Activated CD4-positive, alpha-beta T cell treated with anti-CD3 and anti-CD28 coated beads, Interleukin-2, amount 50 U/mL, for 16 hours (primary cell): ENCODE data around the gene LANCL2.

Source experiments
- DNase-seq: peaks from one replicate; pipeline ENCODE4 v3.0.0-alpha.2; 2020

The LANCL2 gene

DNA sequence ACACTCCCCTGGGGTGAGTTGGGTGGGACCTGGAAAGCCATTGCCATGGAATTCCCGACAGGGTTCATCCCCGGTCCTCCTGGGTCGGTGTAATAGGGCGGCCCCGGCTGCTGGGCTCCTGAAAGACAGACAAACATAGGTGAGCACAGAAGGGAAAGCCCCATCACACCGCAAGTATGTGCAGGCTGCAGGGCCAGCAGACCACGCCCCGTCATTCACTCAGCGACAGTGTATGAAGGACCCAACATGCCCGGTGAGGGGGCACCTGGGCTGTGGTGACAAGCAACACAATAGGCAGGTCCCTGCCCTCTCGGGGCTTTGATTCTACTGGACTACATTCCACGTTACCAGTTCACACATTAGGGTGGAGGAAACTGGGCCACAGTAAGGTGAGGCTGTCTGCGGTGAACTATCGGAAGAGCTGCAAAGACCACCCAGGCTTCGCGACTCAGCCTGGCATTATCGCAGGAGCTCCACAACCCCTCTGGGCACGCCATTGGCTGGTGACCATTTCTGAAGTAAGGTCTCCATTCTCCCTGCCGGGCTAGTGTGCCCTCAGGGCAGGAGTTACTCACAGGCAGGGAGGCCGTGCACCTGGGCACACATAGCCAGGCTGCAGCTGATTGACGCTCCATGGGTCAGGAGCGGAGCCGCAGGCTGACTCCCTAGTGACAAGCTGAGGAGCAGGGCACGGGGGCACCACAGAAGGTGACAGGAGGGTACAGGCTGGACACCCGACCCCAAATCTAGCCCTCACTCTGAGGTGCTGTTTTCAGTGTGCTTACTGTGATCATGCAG, 108.0 kb downstream of the LANCL2 start:
- no peak for DNase-seq

DNA sequence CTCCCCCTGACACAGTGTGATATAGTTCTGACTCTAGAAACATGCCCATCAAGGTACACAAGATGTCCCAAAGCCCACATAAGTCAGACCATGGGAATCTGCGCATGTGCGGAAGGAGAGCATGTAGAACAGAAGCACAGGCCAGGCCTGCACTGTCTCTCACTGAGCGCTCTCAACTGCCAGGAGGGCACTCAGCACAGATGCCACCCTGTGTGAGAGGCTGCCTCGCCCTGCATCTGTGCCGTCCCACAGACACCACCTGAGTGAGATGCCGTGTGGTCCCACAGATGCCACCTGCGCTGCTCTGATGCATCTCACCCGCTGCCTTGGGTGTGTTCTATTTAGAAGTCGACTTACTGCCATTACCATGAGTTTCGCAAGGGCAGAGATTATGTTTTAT, 108.8 kb downstream of the LANCL2 start:
- DNase-seq, result no peak

- DNase-seq, result peak; percentile 26
These were observed 110.1 kb downstream of the LANCL2 start for GRCh38 chr7:55474944-55475854.

DNA sequence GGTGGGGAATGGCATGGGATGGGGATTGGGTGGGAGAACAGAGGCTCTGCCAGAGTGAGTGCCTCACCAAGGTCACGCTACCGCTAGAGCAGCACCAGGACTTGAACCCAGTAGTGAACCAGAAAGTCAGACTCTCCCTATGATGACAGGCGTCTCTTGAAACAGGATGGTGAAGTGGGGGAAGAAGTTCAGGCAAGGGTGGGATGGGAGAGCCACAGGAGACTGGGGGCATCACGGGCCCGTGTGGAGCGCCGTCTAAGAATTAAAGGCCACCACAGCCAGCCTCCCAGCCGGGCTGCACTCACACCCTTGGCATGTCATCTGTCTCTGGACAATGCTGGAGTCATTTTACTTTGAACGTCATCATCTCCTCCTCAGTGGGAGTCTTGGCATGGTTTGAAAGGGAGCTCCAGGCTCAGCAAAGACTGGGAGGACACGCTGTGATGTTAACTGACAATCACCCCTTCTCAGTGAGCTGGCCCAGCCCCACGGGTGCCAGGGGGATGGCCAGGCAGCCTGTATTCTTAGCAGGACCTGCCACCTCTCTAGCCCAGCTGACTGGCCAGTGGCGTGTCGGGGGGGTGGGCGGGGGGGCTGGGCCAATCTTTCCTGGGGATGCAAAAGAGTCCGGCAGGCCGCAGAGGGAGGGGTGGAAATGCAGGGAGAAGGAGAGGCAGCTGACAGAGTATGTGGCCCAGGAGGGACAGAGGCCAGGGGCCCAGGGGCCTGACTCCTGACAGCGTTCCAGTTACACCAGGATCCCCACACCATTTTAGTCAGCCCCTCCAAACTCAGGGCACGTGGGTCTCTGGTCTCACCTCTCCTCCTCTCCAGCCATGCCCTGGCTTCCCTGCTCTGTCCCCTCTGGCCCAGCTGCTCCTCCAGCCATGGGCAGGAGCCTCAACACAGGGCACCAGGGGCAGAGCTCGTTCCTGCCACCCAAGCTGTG, 111.0 kb downstream of the LANCL2 start:
- DNase-seq, result no peak

GRCh38 chr7:55476852-55477780, 112.0 kb downstream of the LANCL2 start:
- DNase-seq, result no peak

- DNase-seq, result no peak
These were observed 112.7 kb downstream of the LANCL2 start for GRCh38 chr7:55477781-55478374.

- DNase-seq, result no peak
These were observed 113.6 kb downstream of the LANCL2 start for GRCh38 chr7:55478700-55479099.

DNA sequence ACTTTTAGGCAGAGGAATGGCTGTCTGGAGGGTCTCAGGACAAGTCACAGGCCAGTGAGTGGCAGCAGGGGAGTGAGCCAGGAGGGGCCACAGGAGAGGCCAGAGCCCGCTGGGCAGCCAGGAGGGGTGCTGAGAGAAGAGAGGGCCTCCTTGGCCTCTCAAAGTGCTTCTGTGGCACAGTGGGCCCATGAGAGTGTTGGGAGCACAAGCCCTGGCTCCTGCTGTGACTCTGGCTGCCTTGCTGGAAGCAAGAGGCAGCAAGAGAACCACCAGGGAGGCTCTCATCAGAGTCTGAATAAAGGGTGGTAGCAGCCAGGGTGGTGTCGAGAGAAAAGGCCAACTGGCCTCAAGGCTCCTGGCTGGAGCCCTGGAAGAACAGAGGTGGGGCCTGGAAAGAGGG, 116.0 kb downstream of the LANCL2 start:
- no peak for DNase-seq

DNA sequence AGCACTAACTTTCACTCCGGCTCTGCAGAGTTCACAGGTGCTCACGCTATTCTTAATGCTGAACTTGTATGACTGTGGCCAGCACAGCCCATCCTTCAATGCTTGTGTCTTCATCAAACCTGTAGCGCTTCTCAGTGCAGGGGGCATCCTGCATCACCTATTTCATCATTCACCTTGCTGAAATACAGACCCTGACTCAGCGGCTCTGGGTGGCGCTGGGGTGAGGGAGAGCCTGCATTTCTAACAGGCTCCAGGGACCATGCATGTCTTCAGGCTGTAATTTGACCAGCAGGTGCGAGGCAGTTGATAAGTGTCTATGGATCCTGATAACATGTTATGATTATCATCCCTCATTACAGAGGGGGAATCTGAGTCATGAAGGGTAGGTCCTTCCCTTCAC, 117.9 kb downstream of the LANCL2 start:
- DNase-seq, result no peak
